HepG2 (cell line): ENCODE measurements around the gene MIB1. TPM values are rescaled to one million over a fixed set of nuclear protein-coding genes. Genes with fewer than 3 reads are reported as not detected.

Source experiments
- HES4 ChIP-seq: sonication (generic); formaldehyde crosslinking; IDR thresholded peaks from 2 replicates; pipeline ENCODE4 v1.9.0; 2021; ENCODE audit warnings: mild to moderate bottlenecking, missing genetic modification reagents, borderline replicate concordance
- KDM5B ChIP-seq: sonication (generic); formaldehyde crosslinking; IDR thresholded peaks from 2 replicates; pipeline ENCODE4 v1.4.0; 2020; ENCODE audit warnings: missing genetic modification reagents, mild to moderate bottlenecking, borderline replicate concordance
- MYNN ChIP-seq: sonication (generic); formaldehyde crosslinking; IDR thresholded peaks from 2 replicates; pipeline ENCODE4 v1.4.0; 2020; ENCODE audit warnings: mild to moderate bottlenecking, low read depth, missing genetic modification reagents
- NAIF1 ChIP-seq: sonication (generic); formaldehyde crosslinking; IDR thresholded peaks from 2 replicates; pipeline ENCODE4 v1.5.0; 2020; ENCODE audit warnings: mild to moderate bottlenecking, missing genetic modification reagents, borderline replicate concordance
- NRL ChIP-seq: sonication (generic); formaldehyde crosslinking; IDR thresholded peaks from 2 replicates; pipeline ENCODE4 v1.5.0; 2020; ENCODE audit warnings: missing genetic modification reagents, mild to moderate bottlenecking, moderate library complexity, borderline replicate concordance
- RXRA ChIP-seq: sonication (generic); formaldehyde crosslinking; IDR thresholded peaks from 2 replicates; pipeline ENCODE4 v1.5.1; 2020; ENCODE audit warnings: missing genetic modification reagents
- SUZ12 ChIP-seq: fragments of 150-350 bp; IDR thresholded peaks from 2 replicates; pipeline ENCODE4 v1.6.1; 2014; ENCODE audit warnings: low read depth, low read length
- ZNF232 ChIP-seq: sonication (generic); formaldehyde crosslinking; IDR thresholded peaks from 2 replicates; pipeline ENCODE4 v1.4.0; 2020; ENCODE audit warnings: missing genetic modification reagents, borderline replicate concordance
- ZNF441 ChIP-seq: sonication (generic); formaldehyde crosslinking; IDR thresholded peaks from 2 replicates; pipeline ENCODE4 v1.7.0; 2021; ENCODE audit warnings: missing genetic modification reagents, borderline replicate concordance
- ZNF446 ChIP-seq: sonication (generic); formaldehyde crosslinking; IDR thresholded peaks from 2 replicates; pipeline ENCODE4 v1.5.0; 2020; ENCODE audit warnings: mild to moderate bottlenecking, missing genetic modification reagents
- ZNF563 ChIP-seq: sonication (generic); formaldehyde crosslinking; IDR thresholded peaks from 2 replicates; pipeline ENCODE4 v1.8.0; 2022; ENCODE audit warnings: mild to moderate bottlenecking, moderate library complexity, missing genetic modification reagents
- polyA plus RNA-seq, 8 experiments: library from polyadenylated mRNA; depleted of rRNA in 3 of 8; stranded (reverse) in 7 of 8; unstranded in 1 of 8; fragments of >200 nt; fragmentation: Illumina TruSeq in 4 of 8; extraction: Trizol in 4 of 8; gene quantifications; 2 replicates each; pipeline versions ENCODE4 v1.2.1 to v1.2.3, GENCODE V29; 2011 to 2016; ENCODE audit warnings: low read depth in 4 of 8, missing spikeins in 1 of 8, mixed read lengths in 1 of 8; ENCODE audit not compliant: insufficient read depth in 1 of 8
- total RNA-seq, 5 experiments: library from RNA; depleted of rRNA; stranded (reverse); fragments of >200 nt; fragmentation: Illumina TruSeq; extraction: Trizol; gene quantifications; 2 replicates each; pipeline ENCODE4 v1.2.3, GENCODE V29; 2016; ENCODE audit warnings: low read depth in 1 of 5
- TF ChIP-seq, protein P1 (sequence below): sonication (generic); formaldehyde crosslinking; IDR thresholded peaks from 2 replicates; pipeline ENCODE4 v1.9.0; 2022; ENCODE audit warnings: missing genetic modification reagents, mild to moderate bottlenecking, borderline replicate concordance
- TF ChIP-seq, protein P2 (sequence below): IDR thresholded peaks from 2 replicates; pipeline ENCODE4 v1.6.1; 2018; ENCODE audit warnings: missing genetic modification reagents, mild to moderate bottlenecking, missing compliant biosample characterization
- TF ChIP-seq, protein P3 (sequence below): sonication (generic); formaldehyde crosslinking; IDR thresholded peaks from 2 replicates; pipeline ENCODE4 v1.4.0; 2020; ENCODE audit warnings: missing genetic modification reagents
- TF ChIP-seq, protein P4 (sequence below): sonication (generic); formaldehyde crosslinking; IDR thresholded peaks from 2 replicates; pipeline ENCODE4 v1.4.0; 2020; ENCODE audit warnings: mild to moderate bottlenecking, missing genetic modification reagents
- TF ChIP-seq, protein P5 (sequence below): sonication (generic); formaldehyde crosslinking; IDR thresholded peaks from 2 replicates; pipeline ENCODE4 v1.5.1; 2020; ENCODE audit warnings: mild to moderate bottlenecking, missing genetic modification reagents

Gene MIB1
- total and polyA plus RNA-seq, 2 of the 13 experiments (the other 11 are each of a cell fraction or from before 2014, with no cell fraction given): 12.0 to 47.0 TPM

DNA sequence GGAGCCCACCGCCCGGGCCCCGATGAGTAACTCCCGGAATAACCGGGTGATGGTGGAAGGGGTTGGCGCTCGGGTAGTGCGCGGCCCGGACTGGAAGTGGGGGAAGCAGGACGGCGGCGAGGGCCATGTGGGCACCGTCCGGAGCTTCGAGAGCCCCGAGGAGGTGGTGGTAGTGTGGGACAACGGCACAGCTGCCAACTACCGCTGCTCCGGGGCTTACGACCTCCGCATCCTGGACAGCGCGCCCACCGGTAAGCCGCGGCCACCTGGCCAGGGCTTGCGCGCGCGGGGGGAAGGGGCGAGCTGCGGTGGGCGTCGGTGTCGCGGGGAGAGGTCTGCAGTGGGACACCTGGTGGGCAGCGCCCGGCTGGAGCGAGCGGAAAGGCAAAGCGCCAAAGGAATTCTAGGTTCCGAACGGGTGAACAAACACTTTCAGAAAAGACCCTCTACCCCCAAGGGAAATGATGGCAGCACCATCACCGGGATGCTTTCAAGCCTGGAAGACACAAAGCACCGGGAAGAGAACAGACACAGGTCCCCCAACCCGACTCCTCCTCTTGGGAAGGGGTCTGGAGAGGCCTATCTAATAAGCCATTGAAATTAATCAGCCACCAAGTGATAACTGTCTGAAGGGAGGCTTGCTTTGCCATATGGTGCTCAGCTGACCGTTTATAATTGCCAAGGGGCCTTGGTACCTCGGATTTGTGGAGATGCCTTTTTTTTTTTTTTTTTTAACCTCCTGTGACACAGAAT is 1.1 kb downstream of the MIB1 start (continued):
- 0 out of 2 replicates have a peak, but pooled peaks have one; percentile 44 for TF ChIP-seq ZNF232
- TF ChIP-seq, protein P1, sequence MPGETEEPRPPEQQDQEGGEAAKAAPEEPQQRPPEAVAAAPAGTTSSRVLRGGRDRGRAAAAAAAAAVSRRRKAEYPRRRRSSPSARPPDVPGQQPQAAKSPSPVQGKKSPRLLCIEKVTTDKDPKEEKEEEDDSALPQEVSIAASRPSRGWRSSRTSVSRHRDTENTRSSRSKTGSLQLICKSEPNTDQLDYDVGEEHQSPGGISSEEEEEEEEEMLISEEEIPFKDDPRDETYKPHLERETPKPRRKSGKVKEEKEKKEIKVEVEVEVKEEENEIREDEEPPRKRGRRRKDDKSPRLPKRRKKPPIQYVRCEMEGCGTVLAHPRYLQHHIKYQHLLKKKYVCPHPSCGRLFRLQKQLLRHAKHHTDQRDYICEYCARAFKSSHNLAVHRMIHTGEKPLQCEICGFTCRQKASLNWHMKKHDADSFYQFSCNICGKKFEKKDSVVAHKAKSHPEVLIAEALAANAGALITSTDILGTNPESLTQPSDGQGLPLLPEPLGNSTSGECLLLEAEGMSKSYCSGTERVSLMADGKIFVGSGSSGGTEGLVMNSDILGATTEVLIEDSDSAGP (CRISPR knock-in tag): peak; percentile 59; the same call in 1 of the 2 replicates
- peak; percentile 64; the same call in 1 of the 2 replicates for TF ChIP-seq KDM5B (CRISPR knock-in tag)
- TF ChIP-seq RXRA (CRISPR knock-in tag): no peak
- TF ChIP-seq, protein P2, sequence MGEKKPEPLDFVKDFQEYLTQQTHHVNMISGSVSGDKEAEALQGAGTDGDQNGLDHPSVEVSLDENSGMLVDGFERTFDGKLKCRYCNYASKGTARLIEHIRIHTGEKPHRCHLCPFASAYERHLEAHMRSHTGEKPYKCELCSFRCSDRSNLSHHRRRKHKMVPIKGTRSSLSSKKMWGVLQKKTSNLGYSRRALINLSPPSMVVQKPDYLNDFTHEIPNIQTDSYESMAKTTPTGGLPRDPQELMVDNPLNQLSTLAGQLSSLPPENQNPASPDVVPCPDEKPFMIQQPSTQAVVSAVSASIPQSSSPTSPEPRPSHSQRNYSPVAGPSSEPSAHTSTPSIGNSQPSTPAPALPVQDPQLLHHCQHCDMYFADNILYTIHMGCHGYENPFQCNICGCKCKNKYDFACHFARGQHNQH (CRISPR knock-in tag): no peak
- TF ChIP-seq, protein P3, sequence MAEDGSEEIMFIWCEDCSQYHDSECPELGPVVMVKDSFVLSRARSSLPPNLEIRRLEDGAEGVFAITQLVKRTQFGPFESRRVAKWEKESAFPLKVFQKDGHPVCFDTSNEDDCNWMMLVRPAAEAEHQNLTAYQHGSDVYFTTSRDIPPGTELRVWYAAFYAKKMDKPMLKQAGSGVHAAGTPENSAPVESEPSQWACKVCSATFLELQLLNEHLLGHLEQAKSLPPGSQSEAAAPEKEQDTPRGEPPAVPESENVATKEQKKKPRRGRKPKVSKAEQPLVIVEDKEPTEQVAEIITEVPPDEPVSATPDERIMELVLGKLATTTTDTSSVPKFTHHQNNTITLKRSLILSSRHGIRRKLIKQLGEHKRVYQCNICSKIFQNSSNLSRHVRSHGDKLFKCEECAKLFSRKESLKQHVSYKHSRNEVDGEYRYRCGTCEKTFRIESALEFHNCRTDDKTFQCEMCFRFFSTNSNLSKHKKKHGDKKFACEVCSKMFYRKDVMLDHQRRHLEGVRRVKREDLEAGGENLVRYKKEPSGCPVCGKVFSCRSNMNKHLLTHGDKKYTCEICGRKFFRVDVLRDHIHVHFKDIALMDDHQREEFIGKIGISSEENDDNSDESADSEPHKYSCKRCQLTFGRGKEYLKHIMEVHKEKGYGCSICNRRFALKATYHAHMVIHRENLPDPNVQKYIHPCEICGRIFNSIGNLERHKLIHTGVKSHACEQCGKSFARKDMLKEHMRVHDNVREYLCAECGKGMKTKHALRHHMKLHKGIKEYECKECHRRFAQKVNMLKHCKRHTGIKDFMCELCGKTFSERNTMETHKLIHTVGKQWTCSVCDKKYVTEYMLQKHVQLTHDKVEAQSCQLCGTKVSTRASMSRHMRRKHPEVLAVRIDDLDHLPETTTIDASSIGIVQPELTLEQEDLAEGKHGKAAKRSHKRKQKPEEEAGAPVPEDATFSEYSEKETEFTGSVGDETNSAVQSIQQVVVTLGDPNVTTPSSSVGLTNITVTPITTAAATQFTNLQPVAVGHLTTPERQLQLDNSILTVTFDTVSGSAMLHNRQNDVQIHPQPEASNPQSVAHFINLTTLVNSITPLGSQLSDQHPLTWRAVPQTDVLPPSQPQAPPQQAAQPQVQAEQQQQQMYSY (CRISPR knock-in tag): 0 out of 2 replicates have a peak, but pooled peaks have one; percentile 4
- TF ChIP-seq SUZ12: no peak
- TF ChIP-seq ZNF441 (CRISPR knock-in tag): no peak
- TF ChIP-seq MYNN (CRISPR knock-in tag): no peak
- TF ChIP-seq, protein P4, sequence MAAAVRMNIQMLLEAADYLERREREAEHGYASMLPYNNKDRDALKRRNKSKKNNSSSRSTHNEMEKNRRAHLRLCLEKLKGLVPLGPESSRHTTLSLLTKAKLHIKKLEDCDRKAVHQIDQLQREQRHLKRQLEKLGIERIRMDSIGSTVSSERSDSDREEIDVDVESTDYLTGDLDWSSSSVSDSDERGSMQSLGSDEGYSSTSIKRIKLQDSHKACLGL (CRISPR knock-in tag): peak; percentile 57; the same call in 1 of the 2 replicates
- 0 out of 2 replicates have a peak, but pooled peaks have one; percentile 38 for TF ChIP-seq ZNF446 (CRISPR knock-in tag)
- TF ChIP-seq ZNF563: 0 out of 2 replicates have a peak, but pooled peaks have one; percentile 28
- 0 out of 2 replicates have a peak, but pooled peaks have one; percentile 23 for TF ChIP-seq NAIF1 (CRISPR knock-in tag)
- TF ChIP-seq NRL (CRISPR knock-in tag): peak; percentile 56; the same call in 1 of the 2 replicates
- peak; percentile 85 for TF ChIP-seq HES4 (CRISPR knock-in tag)
- TF ChIP-seq, protein P5, sequence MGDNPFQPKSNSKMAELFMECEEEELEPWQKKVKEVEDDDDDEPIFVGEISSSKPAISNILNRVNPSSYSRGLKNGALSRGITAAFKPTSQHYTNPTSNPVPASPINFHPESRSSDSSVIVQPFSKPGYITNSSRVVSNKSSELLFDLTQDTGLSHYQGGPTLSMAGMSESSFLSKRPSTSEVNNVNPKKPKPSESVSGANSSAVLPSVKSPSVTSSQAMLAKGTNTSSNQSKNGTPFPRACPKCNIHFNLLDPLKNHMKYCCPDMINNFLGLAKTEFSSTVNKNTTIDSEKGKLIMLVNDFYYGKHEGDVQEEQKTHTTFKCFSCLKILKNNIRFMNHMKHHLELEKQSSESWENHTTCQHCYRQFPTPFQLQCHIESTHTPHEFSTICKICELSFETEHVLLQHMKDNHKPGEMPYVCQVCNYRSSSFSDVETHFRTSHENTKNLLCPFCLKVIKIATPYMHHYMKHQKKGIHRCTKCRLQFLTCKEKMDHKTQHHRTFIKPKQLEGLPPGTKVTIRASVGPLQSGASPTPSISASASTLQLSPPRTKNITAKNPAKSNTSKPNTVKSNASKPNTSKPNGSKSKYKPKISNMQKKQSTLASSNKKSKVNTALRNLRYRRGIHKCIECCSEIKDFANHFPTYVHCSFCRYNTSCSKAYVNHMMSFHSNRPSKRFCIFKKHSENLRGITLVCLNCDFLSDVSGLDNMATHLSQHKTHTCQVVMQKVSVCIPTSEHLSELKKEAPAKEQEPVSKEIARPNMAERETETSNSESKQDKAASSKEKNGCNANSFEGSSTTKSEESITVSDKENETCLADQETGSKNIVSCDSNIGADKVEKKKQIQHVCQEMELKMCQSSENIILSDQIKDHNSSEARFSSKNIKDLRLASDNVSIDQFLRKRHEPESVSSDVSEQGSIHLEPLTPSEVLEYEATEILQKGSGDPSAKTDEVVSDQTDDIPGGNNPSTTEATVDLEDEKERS (CRISPR knock-in tag): 0 out of 2 replicates have a peak, but pooled peaks have one; percentile 26
